ENCODE data around the gene TBCD.

DNA sequence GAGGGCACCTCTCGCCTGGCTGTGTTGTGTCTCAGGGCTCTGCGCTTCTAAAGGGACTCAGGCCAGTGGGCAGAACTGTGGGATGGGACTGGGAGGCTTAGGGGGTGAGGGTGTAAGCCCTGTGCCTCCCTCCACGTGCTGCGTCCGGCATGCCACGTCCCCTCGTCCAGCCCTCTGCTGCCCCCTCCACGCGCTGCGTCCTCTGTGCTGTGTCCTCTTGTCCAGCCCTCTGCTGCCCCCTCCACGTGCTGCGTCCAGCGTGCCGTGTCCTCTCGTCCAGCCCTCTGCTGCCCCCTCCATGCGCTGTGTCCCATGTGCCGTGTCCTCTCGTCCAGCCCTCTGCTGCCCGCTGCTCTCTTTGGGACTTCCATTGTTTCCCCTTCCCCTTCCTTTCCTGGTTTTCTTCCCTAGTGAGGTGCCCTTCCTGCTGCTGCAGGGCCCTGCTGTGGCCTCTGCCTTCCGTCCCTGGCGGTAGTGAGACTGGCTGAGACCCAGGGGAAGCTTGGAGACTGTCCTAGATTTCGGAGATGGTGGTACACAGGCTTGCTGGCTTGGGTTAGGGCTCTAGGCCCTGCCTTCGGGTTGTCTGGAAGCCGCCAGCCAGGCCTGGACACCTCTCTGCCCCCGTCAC is 94.3 kb downstream of the TBCD start:
- no peak for TF ChIP-seq POLR2A (IDR thresholded peaks at IDR 0.05; ENCODE audit: extremely low read depth, insufficient read length)
- TF ChIP-seq, protein P1, sequence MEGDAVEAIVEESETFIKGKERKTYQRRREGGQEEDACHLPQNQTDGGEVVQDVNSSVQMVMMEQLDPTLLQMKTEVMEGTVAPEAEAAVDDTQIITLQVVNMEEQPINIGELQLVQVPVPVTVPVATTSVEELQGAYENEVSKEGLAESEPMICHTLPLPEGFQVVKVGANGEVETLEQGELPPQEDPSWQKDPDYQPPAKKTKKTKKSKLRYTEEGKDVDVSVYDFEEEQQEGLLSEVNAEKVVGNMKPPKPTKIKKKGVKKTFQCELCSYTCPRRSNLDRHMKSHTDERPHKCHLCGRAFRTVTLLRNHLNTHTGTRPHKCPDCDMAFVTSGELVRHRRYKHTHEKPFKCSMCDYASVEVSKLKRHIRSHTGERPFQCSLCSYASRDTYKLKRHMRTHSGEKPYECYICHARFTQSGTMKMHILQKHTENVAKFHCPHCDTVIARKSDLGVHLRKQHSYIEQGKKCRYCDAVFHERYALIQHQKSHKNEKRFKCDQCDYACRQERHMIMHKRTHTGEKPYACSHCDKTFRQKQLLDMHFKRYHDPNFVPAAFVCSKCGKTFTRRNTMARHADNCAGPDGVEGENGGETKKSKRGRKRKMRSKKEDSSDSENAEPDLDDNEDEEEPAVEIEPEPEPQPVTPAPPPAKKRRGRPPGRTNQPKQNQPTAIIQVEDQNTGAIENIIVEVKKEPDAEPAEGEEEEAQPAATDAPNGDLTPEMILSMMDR (IDR thresholded peaks at IDR 0.05; ENCODE audit: low read depth, low read length): no peak
- TF ChIP-seq, protein P2, sequence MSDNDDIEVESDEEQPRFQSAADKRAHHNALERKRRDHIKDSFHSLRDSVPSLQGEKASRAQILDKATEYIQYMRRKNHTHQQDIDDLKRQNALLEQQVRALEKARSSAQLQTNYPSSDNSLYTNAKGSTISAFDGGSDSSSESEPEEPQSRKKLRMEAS (IDR thresholded peaks at IDR 0.05; ENCODE audit: low read depth, low read length): no peak

Measured in NB4 (cell line).